NCI-H2081 treated with DMSO at 0.1 percent for 48 hours (cell line): ENCODE measurements around the gene DNAH12.
"Not testable (repeated sequence)": the region's sequence is repeated elsewhere in the genome, so short reads cannot be mapped to it uniquely, and the experiment has no call there.

Experiments used
- DNase-seq: peaks from one replicate; lab custom pipeline; 2025; lab: John Stamatoyannopoulos, UW

DNAH12 gene

DNA sequence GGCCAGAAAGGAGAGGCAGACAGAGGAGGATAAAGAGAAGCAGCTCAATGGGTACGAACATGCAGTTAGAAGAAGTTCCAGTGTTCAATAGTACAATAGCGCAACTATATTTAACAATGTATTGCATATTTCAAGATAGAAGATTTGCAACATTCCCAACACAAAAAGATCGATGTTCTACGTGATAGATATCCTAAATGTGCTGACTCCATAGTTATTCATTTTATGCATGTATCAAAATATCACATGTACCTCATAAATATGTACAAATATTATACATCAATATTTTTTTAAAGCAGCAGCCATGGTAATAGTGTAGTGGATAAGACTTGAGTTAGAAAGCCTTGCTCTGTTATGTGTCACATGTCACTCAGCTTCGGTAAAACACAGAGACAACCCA is 141.5 kb downstream of the DNAH12 start:
- no peak for DNase-seq

DNA sequence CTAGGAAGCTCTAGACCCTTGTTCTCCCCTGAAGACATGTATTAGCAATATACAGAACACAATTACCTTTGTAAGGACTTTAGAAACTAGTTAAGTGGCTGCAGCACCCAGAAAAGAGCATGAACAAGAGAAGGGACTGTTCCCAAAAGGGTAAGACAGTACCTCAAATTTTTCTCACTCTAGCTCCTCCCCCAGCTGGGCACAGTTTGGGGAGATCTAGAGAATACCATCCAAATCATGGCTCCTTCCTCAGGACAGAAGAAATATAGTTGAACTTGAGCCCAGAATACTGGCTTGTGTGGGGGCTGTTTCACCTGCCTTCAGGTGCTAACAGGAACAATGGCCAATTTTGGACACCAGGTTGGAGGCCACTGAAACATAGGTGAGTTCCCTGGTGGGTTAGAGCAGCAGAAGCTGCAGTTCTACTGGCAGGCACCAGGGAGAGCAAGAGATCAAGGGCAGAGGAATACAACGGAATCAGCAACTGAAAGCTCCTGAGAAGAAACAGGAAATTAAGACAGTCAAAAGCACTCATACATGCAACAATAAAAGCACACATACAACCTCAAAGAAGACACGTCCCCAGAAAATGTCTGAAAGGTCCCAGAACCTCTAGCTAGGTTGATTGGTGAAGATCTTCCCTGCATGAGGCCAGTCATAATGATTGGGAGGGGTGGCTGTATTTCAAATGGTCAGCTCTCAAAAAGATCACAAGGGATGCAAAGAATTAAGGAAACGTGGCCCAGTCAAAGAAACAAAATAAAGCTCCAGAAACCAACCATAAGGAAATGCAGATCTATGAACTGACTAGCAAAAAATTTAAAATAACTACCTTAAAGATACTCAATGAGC is 146.7 kb downstream of the DNAH12 start:
- no peak for DNase-seq

DNA sequence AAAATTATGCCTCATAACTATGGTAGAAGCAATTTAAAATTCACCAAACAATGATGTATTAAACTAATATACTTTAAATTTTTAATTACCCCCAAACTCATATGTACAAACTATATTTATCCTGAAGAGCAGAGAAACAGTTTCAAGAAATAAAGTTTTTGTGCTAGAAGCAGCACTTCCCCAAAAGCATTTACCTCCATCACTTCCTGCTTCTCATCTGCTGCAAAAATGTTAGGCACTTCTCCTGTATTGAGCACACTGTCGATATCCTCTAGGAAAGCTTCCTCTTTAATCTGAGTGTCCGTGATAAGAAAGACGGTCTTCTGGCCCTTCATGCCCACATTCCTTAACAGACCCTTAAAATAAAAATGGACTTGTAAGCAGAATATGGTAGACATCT is 150.2 kb downstream of the DNAH12 start:
- DNase-seq: no peak

- no peak for DNase-seq
Observed at GRCh38 chr3:57391767-57392166, 152.4 kb downstream of the DNAH12 start.

GRCh38 chr3:57389271-57389670 is 154.9 kb downstream of the DNAH12 start:
- DNase-seq: no peak

GRCh38 chr3:57386307-57386706 is 157.8 kb downstream of the DNAH12 start:
- no peak for DNase-seq

- DNase-seq: no peak
Observed at GRCh38 chr3:57385498-57385897, 158.6 kb downstream of the DNAH12 start.

DNA sequence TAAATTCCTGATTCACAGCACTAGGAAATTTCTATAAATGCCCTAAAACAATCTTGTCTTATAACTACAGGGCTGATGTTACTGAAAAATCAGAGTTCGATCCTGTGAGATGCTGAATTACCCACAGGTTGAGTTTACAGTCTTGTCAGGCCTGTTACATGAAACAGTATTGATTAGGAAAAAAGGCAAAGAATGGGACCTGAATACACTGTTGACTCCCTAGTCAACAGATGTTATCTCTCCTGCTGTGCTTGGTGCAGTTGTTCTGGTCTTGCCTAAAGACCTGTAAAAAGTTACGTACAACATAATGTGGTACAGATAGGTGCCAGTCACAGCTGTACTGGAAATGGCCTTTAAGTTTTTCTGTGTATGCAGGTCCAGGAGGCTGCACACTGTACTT is 160.3 kb downstream of the DNAH12 start:
- DNase-seq: no peak

DNA sequence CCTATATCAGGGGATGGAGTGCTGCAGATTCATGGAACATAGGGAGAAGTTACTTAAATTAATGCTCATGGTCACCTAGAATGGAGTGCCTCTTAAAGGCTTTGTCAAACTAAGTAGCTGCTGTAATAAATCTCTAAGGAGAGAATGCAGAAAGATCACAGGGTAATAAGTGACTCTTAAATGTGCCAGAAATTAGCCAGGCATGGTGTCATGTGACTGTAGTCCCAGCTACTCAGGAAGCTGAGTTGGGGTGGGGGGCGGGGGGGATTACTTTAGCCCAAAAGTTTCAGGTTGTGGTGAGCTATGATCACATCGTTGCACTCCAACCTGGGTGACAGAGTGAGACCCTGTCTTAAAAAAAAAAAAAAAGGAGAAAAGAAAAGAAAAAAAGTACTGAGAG is 160.7 kb downstream of the DNAH12 start:
- no peak for DNase-seq

DNA sequence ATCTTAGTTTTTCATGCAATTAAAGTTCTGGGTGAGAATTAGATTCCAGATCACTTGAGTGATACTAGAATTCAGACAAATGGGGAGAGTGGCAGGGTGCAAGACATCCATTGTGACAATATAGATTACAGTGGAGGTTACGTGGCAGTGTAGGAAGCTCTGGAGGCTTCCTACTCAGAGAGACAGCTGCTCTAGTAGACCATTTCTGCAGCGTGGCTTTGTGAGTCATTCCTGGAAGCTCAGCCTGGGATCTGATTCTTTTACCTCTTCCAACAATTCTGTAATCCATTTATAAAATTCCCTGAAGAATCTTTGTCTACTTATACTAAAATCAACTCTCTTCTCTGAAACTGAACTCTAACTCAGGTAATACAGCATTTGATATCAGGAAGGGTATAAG is 161.2 kb downstream of the DNAH12 start:
- DNase-seq: no peak

DNA sequence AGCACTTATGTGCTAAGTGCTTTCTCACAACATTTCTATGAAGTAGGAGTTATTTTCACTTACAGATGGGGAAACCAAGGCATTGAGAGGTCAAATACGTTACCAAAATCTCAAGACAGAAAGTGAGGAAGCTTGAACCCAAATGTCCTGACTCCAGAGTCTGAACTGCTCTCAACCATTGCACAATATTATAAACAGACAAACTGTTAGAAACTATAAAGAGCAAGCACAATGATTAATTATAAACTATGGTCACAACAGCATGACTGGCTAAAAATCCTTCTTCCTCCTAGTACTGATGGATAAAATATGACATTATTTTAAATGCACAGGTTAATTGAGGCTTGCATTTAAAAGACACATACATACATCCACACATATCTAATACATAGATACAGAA is 173.8 kb downstream of the DNAH12 start:
- no peak for DNase-seq

- DNase-seq: not testable (repeated sequence)
Observed at GRCh38 chr3:57365089-57365488, 179.1 kb downstream of the DNAH12 start.

GRCh38 chr3:57356275-57356674 is 187.9 kb downstream of the DNAH12 start:
- not testable (repeated sequence) for DNase-seq

- DNase-seq: no peak
Observed at GRCh38 chr3:57354768-57355167, 189.4 kb downstream of the DNAH12 start.

- DNase-seq: no peak
Observed at GRCh38 chr3:57350271-57350670, 193.9 kb downstream of the DNAH12 start.

GRCh38 chr3:57339071-57339642 is 205.0 kb downstream of the DNAH12 start:
- DNase-seq: not testable (repeated sequence)

- not testable (repeated sequence) for DNase-seq
Observed at GRCh38 chr3:57338272-57339070, 205.7 kb downstream of the DNAH12 start.

DNA sequence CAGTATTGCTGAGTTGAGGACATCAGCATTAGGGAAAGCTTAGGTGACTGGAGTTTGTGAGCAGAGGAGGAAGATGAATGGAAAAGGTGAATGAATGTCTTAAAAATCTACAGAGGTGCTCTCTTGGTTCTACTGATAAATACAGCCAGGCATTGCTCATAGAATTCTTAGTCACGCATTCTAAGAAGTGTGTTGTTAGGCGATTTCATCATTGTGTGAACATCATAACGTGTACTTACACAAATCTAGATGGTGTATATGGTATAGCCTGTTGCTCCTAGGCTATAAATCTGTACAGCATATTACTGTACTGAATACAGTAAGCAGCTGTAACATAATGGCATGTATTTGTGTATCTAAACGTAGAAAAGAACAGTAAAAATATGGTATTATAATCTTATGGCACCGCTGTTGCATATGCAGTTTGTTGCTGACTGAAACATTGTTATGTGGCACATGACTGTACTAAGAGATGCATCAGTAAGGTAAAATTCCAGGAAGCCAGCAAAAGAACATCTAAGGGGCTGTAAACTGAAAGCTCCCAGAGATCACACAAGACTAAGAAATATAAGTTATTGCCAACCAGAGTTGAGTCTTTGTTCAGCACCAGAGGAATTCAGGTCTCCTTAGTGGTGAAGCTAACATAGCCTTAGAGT is 208.7 kb downstream of the DNAH12 start:
- DNase-seq: no peak

- peak; percentile 44 for DNase-seq
Observed at GRCh38 chr3:57331078-57331610, 213.0 kb downstream of the DNAH12 start.

DNA sequence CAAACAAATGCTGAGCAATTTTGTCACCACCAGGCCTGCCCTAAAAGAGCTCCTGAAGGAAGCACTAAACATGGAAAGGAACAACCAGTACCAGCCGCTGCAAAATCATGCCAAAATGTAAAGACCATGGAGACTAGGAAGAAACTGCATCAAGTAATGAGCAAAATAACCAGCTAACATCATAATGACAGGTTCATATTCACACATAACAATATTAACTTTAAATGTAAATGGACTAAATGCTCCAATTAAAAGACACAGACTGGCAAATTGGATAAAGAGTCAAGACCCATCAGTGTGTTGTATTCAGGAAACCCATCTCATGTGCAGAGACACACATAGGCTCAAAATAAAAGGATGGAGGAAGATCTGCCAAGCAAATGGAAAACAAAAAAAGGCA is 217.6 kb downstream of the DNAH12 start:
- DNase-seq: not testable (repeated sequence)

DNA sequence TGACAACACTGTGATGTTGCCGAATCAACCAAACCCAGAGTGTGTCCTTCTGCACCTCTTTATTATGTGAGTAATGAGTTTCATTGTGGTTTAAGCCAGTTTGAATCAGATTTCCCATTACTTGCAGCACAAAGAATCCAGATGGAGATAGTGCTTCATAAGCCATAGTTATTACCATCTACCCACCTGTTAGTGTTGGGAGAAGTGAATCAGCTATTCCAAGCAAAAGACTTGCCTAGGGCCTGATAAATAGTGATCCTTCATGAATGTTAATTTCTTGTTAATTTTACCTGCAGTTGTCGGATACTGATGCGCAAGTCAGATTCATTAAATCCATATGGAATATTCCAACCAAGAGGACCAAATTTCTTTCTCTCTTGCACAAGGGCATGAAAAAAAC is 229.9 kb downstream of the DNAH12 start:
- DNase-seq: no peak

DNA sequence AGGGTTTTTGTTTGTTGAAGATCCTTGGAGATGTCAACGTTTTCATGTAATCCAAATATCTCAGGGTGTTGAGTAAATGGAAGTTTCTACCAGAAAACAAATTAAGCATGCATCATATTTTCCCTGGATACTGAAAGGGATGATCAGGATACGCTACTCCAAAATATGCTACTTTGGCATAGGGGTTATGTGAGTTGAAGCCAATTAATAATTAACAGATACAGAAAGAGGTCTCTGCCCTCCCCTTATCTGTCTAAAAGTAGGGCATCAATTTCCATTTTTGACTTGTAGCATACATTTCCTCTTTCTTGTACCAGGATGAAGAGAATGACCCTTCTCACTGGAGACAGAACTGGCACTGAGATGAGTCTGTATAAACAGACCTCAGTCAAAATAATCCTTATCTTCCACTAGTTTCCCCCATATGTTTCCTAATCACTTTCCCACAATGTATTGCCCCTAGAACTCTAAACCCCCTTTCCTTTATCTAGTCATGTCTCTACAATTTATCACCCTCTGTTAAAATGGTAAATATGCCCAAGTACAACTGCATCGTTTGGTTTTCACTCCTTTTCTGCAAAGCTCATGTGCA is 234.3 kb downstream of the DNAH12 start:
- DNase-seq: no peak
